K562 (cell line): Measurements from ENCODE around the gene PSPH. TPM values are rescaled to one million over a fixed set of nuclear protein-coding genes. Genes with fewer than 3 reads are reported as not detected.
"Not testable (repeated sequence)": the region's sequence is repeated elsewhere in the genome, so short reads cannot be mapped to it uniquely, and the experiment has no call there.

Experiments
- ATAC-seq: fragments of 200-7000 bp; cut with Tn5 transposase; 3 replicates; pipeline ENCODE4 v1.9.1; 2020; ENCODE audit warnings: moderate library complexity
- BruUV-seq: library from RNA; stranded (reverse); fragments of 400-500 nt; replicated peaks from 2 replicates; lab custom pipeline; 2021; lab: Mats Ljungman, UMichigan
- CTCF ChIA-PET: fragments of 300-600 bp; formaldehyde crosslinking; extraction: SDS; loops from one replicate; lab custom pipeline; 2021; ENCODE audit warnings: low intra/inter-chr PET ratio; lab: Yijun Ruan, JAX
- POLR2A ChIA-PET: fragments of 300-600, 350-650 bp; sonication (Branson Sonifier 250); formaldehyde crosslinking; extraction: SDS; loops from one replicate; lab custom pipeline; 2021; ENCODE audit warnings: antibody characterized with exemption, inconsistent platforms; lab: Yijun Ruan, JAX
- DNase-seq, 4 experiments: peaks; one replicate each; pipeline versions ENCODE4 v3.0.0 to v3.0.0-alpha.2; 2011 to 2018; ENCODE audit warnings: low spot score in 3 of 4, mixed read lengths in 3 of 4; ENCODE audit errors: extremely low read depth in 1 of 4
- FAIRE-seq: peaks from 2 replicates; lab custom pipeline; 2011; peaks lifted over from hg19 to GRCh38; lab: Jason Lieb, UNC
- H2AFZ ChIP-seq: 2 replicates; pipeline ENCODE4 v1.6.0; 2011; ENCODE audit warnings: low read depth, low read length, control low read depth, inconsistent platforms
- H3K27ac ChIP-seq: fragments of 200-600 bp; 3 replicates; pipeline ENCODE4 v1.8.0; 2011; ENCODE audit warnings: low read depth, mild to moderate bottlenecking, control low read depth, inconsistent platforms, low read length, moderate library complexity, mixed read lengths; ENCODE audit errors: extremely low read depth
- H3K27me3 ChIP-seq, 2 experiments: fragments of 300-600 bp in 1 of 2; 2 replicates in 1 of 2; 3 replicates in 1 of 2; pipeline versions ENCODE4 v1.6.0 to v1.8.0; 2011; ENCODE audit warnings: inconsistent platforms in 2 of 2, low read length in 2 of 2, mild to moderate bottlenecking in 1 of 2, mixed read lengths in 1 of 2, moderate library complexity in 1 of 2; ENCODE audit not compliant: control insufficient read depth in 2 of 2, insufficient read depth in 2 of 2
- H3K36me3 ChIP-seq: fragments of 300-600 bp; 3 replicates; pipeline ENCODE4 v1.8.0; 2011; ENCODE audit warnings: mild to moderate bottlenecking, low read length, inconsistent platforms; ENCODE audit not compliant: control insufficient read depth, insufficient read depth
- H3K4me1 ChIP-seq, 2 experiments: fragments of 200-600 bp in 1 of 2; replicated peaks in 1 of 2; 2 replicates in 1 of 2; 3 replicates in 1 of 2; pipeline versions ENCODE4 v1.5.1 to v1.8.0; 2011; ENCODE audit warnings: inconsistent platforms in 2 of 2, low read length in 2 of 2, mild to moderate bottlenecking in 1 of 2, mixed read lengths in 1 of 2, moderate library complexity in 1 of 2; ENCODE audit not compliant: control insufficient read depth in 2 of 2, insufficient read depth in 2 of 2
- H3K4me2 ChIP-seq: 2 replicates; pipeline ENCODE4 v1.6.1; 2011; ENCODE audit warnings: low read length, control low read depth, inconsistent platforms, mixed read lengths; ENCODE audit not compliant: insufficient read depth
- H3K4me3 ChIP-seq: fragments of 200-600 bp; sonication (generic), shearing (Covaris generic); 2 replicates; pipeline ENCODE4 v1.5.1; 2016; ENCODE audit warnings: control low read depth, inconsistent platforms
- H3K79me2 ChIP-seq: fragments of 200-600 bp; 3 replicates; pipeline ENCODE4 v1.8.0; 2011; ENCODE audit warnings: low read length, inconsistent platforms; ENCODE audit not compliant: control insufficient read depth, insufficient read depth
- H3K9ac ChIP-seq, 2 experiments: 2 replicates each; pipeline versions ENCODE4 v1.6.0 to v1.6.1; 2011; ENCODE audit warnings: low read depth in 2 of 2, low read length in 2 of 2, control low read depth in 1 of 2, inconsistent platforms in 1 of 2, mild to moderate bottlenecking in 1 of 2, mixed read lengths in 1 of 2; ENCODE audit not compliant: insufficient read depth in 1 of 2
- H3K9me1 ChIP-seq: one replicate; pipeline ENCODE4 v1.6.0; 2011; ENCODE audit warnings: inconsistent platforms, mild to moderate bottlenecking, low read length, moderate library complexity; ENCODE audit not compliant: control insufficient read depth, insufficient read depth
- H3K9me3 ChIP-seq: replicated peaks from 2 replicates; pipeline ENCODE4 v1.5.1; 2011; ENCODE audit warnings: low read depth, low read length, inconsistent platforms; ENCODE audit not compliant: control insufficient read depth, insufficient read depth
- H4K20me1 ChIP-seq: replicated peaks from 2 replicates; pipeline ENCODE4 v1.6.1; 2011; ENCODE audit warnings: low read length, inconsistent platforms, mixed read lengths; ENCODE audit not compliant: control insufficient read depth, insufficient read depth
- BRD9 ChIP-seq: fragments of 450-650 bp; IDR thresholded peaks from 2 replicates; pipeline ENCODE4 v1.6.1; 2018; ENCODE audit warnings: low read depth; ENCODE audit not compliant: partially characterized antibody
- CHCHD3 ChIP-seq: fragments of 250-450 bp; sonication (Bioruptor Pico); IDR thresholded peaks from 2 replicates; pipeline ENCODE4 v2.1.2; 2022; ENCODE audit warnings: mild to moderate bottlenecking
- NFYB ChIP-seq: IDR thresholded peaks from 2 replicates; pipeline ENCODE4 v1.6.1; 2011; ENCODE audit warnings: mild to moderate bottlenecking, moderate library complexity; ENCODE audit not compliant: insufficient read length; ENCODE audit errors: extremely low read depth
- POLR2G ChIP-seq: fragments of 200-400 bp; formaldehyde crosslinking; IDR thresholded peaks from 2 replicates; pipeline ENCODE4 v1.6.1; 2017; ENCODE audit warnings: low read depth, mild to moderate bottlenecking, antibody characterized with exemption, low read length, moderate library complexity
- RBFOX2 ChIP-seq: fragments of 200-400 bp; formaldehyde crosslinking; IDR thresholded peaks from 2 replicates; pipeline ENCODE4 v1.6.1; 2017; ENCODE audit warnings: low read depth, mild to moderate bottlenecking, low read length, moderate library complexity
- RBM15 ChIP-seq: fragments of 200-400 bp; formaldehyde crosslinking; IDR thresholded peaks from 2 replicates; pipeline ENCODE4 v1.6.1; 2018; ENCODE audit warnings: mild to moderate bottlenecking, low read length, moderate library complexity; ENCODE audit not compliant: insufficient read depth
- TAF15 ChIP-seq: fragments of 200-400 bp; formaldehyde crosslinking; IDR thresholded peaks from 2 replicates; pipeline ENCODE4 v1.6.1; 2017; ENCODE audit warnings: mild to moderate bottlenecking, low read depth, low read length, moderate library complexity
- ZNF830 ChIP-seq: fragments of 250-450 bp; sonication (Bioruptor Pico); IDR thresholded peaks from 2 replicates; pipeline ENCODE4 v1.5.0; 2021; ENCODE audit warnings: mild to moderate bottlenecking
- WGBS: fragments of 100-300 bp; shearing (Covaris generic); methylation state at CpG from one replicate; pipeline ENCODE4 v1.1.6; 2016; ENCODE audit warnings: low coverage, mixed read lengths; ENCODE audit not compliant: insufficient coverage; ENCODE audit errors: missing lambda C conversion rate; 5-methylcytosine and 5-hydroxymethylcytosine counted together
- in situ Hi-C: fragments of 300-500 bp; cut with MboI; formaldehyde crosslinking; loops from 4 replicates; pipeline ENCODE4 v1.15.0; 2018; ENCODE audit warnings: inconsistent platforms, mixed read lengths
- intact Hi-C: fragments of 100-400 bp; cut with micrococcal nuclease; formaldehyde crosslinking; loops from 2 replicates; pipeline ENCODE4 v1.14.2; 2022
- polyA plus RNA-seq, 8 experiments: library from polyadenylated mRNA; depleted of rRNA in 4 of 8; stranded (reverse) in 5 of 8; unstranded in 3 of 8; fragments of >200 nt; fragmentation: Nextera tagmentation in 2 of 8; fragmentation: Illumina TruSeq in 1 of 8; extraction: Ambion mirVana in 2 of 8; extraction: Trizol in 1 of 8; gene quantifications; 2 replicates each; pipeline versions ENCODE4 v1.2.1 to v1.2.3, GENCODE V29; 2011 to 2014; ENCODE audit warnings: inconsistent platforms in 1 of 8, missing spikeins in 1 of 8
- total RNA-seq, 7 experiments: library from RNA; depleted of rRNA in 6 of 7; stranded (reverse); fragments of >200 nt in 6 of 7; fragmentation: Illumina TruSeq in 2 of 7; extraction: Trizol in 2 of 7; gene quantifications; 2 replicates each; pipeline versions ENCODE4 v1.2.1 to v1.2.3, GENCODE V29; 2011 to 2021; ENCODE audit warnings: low replicate concordance in 1 of 7
- TF ChIP-seq, protein P1 (sequence below): sonication (generic); formaldehyde crosslinking; IDR thresholded peaks from 2 replicates; pipeline ENCODE4 v1.8.0; 2022; ENCODE audit warnings: mild to moderate bottlenecking, missing genetic modification reagents
- TF ChIP-seq, protein P2 (sequence below): fragments of 250-450 bp; sonication (Bioruptor Pico); IDR thresholded peaks from 2 replicates; pipeline ENCODE4 v1.5.0; 2021; ENCODE audit warnings: mild to moderate bottlenecking, borderline replicate concordance

The PSPH gene
- total and polyA plus RNA-seq, 9 of the 15 experiments (the other 6 are each of a cell fraction or from before 2014, with no cell fraction given) = 6.3 to 46.8 (median 20.2) TPM

DNA sequence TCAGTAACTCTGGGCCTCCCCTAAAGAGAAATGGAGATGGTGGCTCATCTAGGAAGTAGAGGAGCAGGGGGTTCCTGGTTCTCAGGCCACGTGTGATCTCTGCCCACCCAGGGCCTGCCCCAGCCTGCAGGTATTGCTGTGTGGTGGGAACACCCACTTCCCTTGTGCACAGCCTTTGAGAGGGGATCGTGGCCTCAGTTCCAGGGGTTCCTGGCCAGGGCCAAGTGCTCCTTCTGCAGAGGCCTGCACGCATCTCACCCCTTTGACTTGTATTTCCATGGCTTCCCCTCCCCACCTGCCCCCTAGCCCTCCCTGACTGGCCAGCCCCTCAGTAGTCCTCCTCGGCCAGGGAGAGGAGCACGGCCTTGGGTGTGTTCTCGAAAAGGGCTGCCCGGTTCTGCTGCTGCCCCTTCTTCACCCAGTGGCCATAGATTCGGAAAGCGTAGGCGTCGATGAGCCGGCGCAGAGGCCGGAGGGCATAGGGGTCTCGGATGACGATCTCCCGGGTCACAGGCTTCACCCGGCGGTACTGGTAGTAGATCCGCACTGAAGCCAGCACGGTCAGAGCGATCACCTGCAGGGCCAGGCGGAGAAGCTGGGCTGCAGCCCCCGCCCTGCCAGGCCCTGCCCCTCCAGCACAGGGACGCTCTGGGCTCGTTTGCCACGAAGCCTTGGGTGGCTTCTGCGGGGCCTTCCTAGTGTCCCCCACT lies 29.6 kb upstream of the PSPH start:
- H3K79me2 ChIP-seq, H3K9me3 ChIP-seq, H3K4me2 ChIP-seq, H4K20me1 ChIP-seq, DNase-seq, CTCF ChIA-PET, ATAC-seq, H2AFZ ChIP-seq, H3K27ac ChIP-seq, FAIRE-seq, in situ Hi-C loops, POLR2A ChIA-PET, H3K9ac ChIP-seq, intact Hi-C loops, BruUV-seq, H3K4me3 ChIP-seq, H3K4me1 ChIP-seq, H3K27me3 ChIP-seq, H3K9me1 ChIP-seq: not testable (repeated sequence)
- peak; percentile 45 for TF ChIP-seq POLR2G
- 0 out of 2 replicates have a peak, but pooled peaks have one; percentile 11 for TF ChIP-seq RBFOX2
- 90% methylated on average over 27 of the region's 28 CpGs for WGBS
- peaks cover 34% of the 10 kb centered on the region; the same call in 1 of the 3 replicates for H3K36me3 ChIP-seq

DNA sequence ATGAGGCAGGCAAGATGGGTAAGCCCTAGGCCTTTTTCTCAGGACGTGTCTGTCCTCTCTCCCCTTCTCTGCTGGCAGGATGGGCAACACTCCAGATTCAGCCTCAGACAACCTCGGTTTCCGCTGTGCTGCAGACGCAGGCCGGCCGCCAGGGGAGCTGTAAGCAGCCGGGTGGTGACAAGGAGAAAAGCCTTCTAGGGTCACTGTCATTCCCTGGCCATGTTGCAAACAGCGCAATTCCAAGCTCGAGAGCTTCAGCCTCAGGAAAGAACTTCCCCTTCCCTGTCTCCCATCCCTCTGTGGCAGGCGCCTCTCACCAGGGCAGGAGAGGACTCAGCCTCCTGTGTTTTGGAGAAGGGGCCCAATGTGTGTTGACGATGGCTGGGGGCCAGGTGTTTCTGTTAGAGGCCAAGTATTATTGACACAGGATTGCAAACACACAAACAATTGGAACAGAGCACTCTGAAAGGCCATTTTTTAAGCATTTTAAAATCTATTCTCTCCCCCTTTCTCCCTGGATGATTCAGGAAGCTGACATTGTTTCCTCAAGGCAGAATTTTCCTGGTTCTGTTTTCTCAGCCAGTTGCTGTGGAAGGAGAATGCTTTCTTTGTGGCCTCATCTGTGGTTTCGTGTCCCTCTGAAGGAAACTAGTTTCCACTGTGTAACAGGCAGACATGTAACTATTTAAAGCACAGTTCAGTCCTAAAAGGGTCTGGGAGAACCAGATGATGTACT lies 28.4 kb upstream of the PSPH start:
- Histone ChIP-seq H3K9me3 (no peaks in the 10 kb centered on the region), H3K4me2 (no peak overlapping the region), H3K27me3 (no peaks in the 10 kb centered on the region), H3K36me3 (peaks cover 38% of the 10 kb centered on the region; the same call in 1 of the 3 replicates), H3K27ac (no peak overlapping the region), H3K4me1 (peaks cover 0 to 9% of the 10 kb centered on the region in 2 experiments; a peak in 2 of 5 replicates), H3K4me3 (no peak overlapping the region), H2AFZ (no peak overlapping the region), H3K9ac (no peak overlapping the region), H3K79me2 (no peaks in the 10 kb centered on the region), H3K9me1 (no peaks in the 10 kb centered on the region), H4K20me1 (no peaks in the 10 kb centered on the region)
- BruUV-seq = TSS peak; percentile 64
- CTCF ChIA-PET = no interaction called here
- FAIRE-seq = no peak
- POLR2A ChIA-PET = interaction anchor here (1.1 kb wide), 2 partner anchors 15 to 18 kb away, joined by 5 to 7 read pairs; no protein-coding TSS in a partner anchor
- 0 out of 2 replicates have a peak, but pooled peaks have one; percentile 25 for TF ChIP-seq POLR2G
- TF ChIP-seq NFYB = no peak
- TF ChIP-seq BRD9 = no peak
- no peak for TF ChIP-seq ZNF830 (CRISPR knock-in tag)
- TF ChIP-seq, protein P1, sequence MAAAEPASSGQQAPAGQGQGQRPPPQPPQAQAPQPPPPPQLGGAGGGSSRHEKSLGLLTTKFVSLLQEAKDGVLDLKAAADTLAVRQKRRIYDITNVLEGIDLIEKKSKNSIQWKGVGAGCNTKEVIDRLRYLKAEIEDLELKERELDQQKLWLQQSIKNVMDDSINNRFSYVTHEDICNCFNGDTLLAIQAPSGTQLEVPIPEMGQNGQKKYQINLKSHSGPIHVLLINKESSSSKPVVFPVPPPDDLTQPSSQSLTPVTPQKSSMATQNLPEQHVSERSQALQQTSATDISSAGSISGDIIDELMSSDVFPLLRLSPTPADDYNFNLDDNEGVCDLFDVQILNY = no peak
- no peak for TF ChIP-seq RBM15
- TF ChIP-seq CHCHD3 (CRISPR knock-in tag) = no peak
- TF ChIP-seq, protein P2, sequence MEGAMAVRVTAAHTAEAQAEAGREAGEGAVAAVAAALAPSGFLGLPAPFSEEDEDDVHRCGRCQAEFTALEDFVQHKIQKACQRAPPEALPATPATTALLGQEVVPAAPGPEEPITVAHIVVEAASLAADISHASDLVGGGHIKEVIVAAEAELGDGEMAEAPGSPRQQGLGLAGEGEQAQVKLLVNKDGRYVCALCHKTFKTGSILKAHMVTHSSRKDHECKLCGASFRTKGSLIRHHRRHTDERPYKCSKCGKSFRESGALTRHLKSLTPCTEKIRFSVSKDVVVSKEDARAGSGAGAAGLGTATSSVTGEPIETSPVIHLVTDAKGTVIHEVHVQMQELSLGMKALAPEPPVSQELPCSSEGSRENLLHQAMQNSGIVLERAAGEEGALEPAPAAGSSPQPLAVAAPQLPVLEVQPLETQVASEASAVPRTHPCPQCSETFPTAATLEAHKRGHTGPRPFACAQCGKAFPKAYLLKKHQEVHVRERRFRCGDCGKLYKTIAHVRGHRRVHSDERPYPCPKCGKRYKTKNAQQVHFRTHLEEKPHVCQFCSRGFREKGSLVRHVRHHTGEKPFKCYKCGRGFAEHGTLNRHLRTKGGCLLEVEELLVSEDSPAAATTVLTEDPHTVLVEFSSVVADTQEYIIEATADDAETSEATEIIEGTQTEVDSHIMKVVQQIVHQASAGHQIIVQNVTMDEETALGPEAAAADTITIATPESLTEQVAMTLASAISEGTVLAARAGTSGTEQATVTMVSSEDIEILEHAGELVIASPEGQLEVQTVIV = no peak
- TF ChIP-seq TAF15 = no peak
- 87% methylated on average over 11 of the region's 12 CpGs for WGBS
- in situ Hi-C loops (no loop called here), intact Hi-C loops (no loop called here)
- no peak for DNase-seq
- no peak for ATAC-seq
